Muscle of arm (tissue), 14 donors: ENCODE measurements around the gene ANTXR1. TPM values are rescaled to one million over a fixed set of nuclear protein-coding genes. Genes with fewer than 3 reads are reported as not detected.

Experiments
- DNase-seq: peaks from one replicate; pipeline ENCODE4 v3.0.0-alpha.2; 2013
- long read RNA-seq, 11 donors: transcript quantifications; one replicate each; lab custom pipeline, GENCODE V29; 2026
- polyA plus RNA-seq, 12 donors: library from polyadenylated mRNA; unstranded; fragments of 120-200 nt; gene quantifications; one replicate each; pipeline ENCODE4 v1.2.1, GENCODE V29; 2013; ENCODE audit not compliant: insufficient read length in 12 of 12

Gene ANTXR1
- 100 to 1,000 TPM; 106 to 545 (median 160) TPM for polyA plus RNA-seq
- long read RNA-seq, donor 1, full-length matches to known transcripts, result 6 of 89 reads
- long read RNA-seq, donor 1, partial matches to known transcripts, result 83 of 89 reads
- long read RNA-seq, donor 1, other reads (novel, unspliced or antisense), result 0 of 89 reads
- long read RNA-seq, donor 2, full-length matches to known transcripts, result 16 of 88 reads
- long read RNA-seq, donor 2, partial matches to known transcripts, result 72 of 88 reads
- long read RNA-seq, donor 2, other reads (novel, unspliced or antisense), result 0 of 88 reads
- long read RNA-seq, donor 3, full-length matches to known transcripts, result 10 of 10 reads
- long read RNA-seq, donor 3, partial matches to known transcripts, result 0 of 10 reads
- long read RNA-seq, donor 3, other reads (novel, unspliced or antisense), result 0 of 10 reads
- long read RNA-seq, donor 4, full-length matches to known transcripts, result 5 of 5 reads
- long read RNA-seq, donor 4, partial matches to known transcripts, result 0 of 5 reads
- long read RNA-seq, donor 4, other reads (novel, unspliced or antisense), result 0 of 5 reads
- long read RNA-seq, donor 5, full-length matches to known transcripts, result 25 of 30 reads
- long read RNA-seq, donor 5, partial matches to known transcripts, result 5 of 30 reads
- long read RNA-seq, donor 5, other reads (novel, unspliced or antisense), result 0 of 30 reads
- long read RNA-seq, donor 6, full-length matches to known transcripts, result 12 of 96 reads
- long read RNA-seq, donor 6, partial matches to known transcripts, result 84 of 96 reads
- long read RNA-seq, donor 6, other reads (novel, unspliced or antisense), result 0 of 96 reads
- long read RNA-seq, donor 7, full-length matches to known transcripts, result 7 of 7 reads
- long read RNA-seq, donor 7, partial matches to known transcripts, result 0 of 7 reads
- long read RNA-seq, donor 7, other reads (novel, unspliced or antisense), result 0 of 7 reads
- long read RNA-seq, donor 8, full-length matches to known transcripts, result 26 of 31 reads
- long read RNA-seq, donor 8, partial matches to known transcripts, result 5 of 31 reads
- long read RNA-seq, donor 8, other reads (novel, unspliced or antisense), result 0 of 31 reads
- long read RNA-seq, donor 9, full-length matches to known transcripts, result 20 of 152 reads
- long read RNA-seq, donor 9, partial matches to known transcripts, result 132 of 152 reads
- long read RNA-seq, donor 9, other reads (novel, unspliced or antisense), result 0 of 152 reads
- long read RNA-seq, donor 10, full-length matches to known transcripts, result 28 of 28 reads
- long read RNA-seq, donor 10, partial matches to known transcripts, result 0 of 28 reads
- long read RNA-seq, donor 10, other reads (novel, unspliced or antisense), result 0 of 28 reads
- long read RNA-seq, donor 11, full-length matches to known transcripts, result 24 of 317 reads
- long read RNA-seq, donor 11, partial matches to known transcripts, result 293 of 317 reads
- long read RNA-seq, donor 11, other reads (novel, unspliced or antisense), result 0 of 317 reads

DNA sequence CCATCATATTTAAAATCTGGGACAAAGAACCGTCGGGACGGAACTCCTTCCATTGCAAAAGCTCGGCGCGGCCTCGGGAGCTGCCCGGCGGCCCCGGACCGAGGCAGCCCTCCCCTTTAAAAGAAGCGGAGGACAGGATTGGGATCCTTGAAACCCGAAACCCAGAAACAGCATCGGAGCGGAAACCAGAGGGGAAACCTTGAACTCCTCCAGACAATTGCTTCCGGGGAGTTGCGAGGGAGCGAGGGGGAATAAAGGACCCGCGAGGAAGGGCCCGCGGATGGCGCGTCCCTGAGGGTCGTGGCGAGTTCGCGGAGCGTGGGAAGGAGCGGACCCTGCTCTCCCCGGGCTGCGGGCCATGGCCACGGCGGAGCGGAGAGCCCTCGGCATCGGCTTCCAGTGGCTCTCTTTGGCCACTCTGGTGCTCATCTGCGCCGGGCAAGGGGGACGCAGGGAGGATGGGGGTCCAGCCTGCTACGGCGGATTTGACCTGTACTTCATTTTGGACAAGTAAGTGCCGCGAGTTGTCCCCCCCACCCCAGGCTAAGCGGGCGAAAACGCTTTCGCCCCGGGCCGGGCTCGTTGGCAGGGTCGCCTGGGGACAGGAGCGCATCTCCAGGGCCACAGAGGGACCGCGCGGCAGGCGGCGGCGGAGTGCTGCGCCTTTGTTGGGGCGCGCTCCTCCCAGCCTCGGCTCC is at the start of gene ANTXR1:
ANTXR1 (plus strand) TSS at position 38 of the 698 bp plus-strand sequence; CDS start at position 359, 321 bp downstream.
- DNase-seq, result peak; percentile 86

DNA sequence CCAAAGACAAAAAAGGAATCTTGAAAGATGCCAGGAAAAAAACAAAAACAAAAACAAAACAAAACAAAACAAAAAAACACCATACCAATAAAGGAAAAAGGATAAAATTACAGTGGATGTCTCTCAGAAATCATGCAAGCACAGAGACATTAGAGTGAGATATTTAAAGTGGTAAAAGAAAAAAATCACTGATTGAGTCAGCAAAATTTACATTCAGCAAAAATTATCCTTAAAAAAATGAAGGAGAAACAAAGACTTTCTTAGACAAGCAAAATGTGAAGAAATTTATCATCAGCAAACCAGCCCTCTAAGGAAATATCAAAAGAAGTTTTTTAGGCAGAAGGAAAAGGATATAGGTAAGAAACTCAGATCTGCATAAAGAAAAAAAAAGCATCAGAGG is 48.7 kb upstream of the ANTXR1 start:
- no peak for DNase-seq

DNA sequence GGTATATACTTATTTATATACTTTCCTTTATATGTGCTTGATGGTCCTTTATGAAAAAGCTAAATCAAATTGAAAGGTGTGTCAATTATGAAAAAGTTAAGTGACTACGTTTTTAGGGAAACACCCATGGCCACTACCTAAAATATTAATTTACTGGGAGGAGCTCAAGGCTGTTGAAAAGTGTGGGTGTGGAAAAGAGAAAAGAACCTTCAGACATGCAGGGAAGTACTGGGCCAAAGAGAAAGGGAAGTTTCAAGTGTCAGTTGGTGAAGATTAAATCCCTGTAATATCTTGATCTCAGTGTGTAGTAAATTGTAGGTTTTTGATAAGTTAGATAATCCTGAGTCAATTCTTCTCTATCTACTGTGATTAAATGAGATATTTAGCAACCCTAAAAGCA is 44.8 kb upstream of the ANTXR1 start:
- DNase-seq, result no peak

DNA sequence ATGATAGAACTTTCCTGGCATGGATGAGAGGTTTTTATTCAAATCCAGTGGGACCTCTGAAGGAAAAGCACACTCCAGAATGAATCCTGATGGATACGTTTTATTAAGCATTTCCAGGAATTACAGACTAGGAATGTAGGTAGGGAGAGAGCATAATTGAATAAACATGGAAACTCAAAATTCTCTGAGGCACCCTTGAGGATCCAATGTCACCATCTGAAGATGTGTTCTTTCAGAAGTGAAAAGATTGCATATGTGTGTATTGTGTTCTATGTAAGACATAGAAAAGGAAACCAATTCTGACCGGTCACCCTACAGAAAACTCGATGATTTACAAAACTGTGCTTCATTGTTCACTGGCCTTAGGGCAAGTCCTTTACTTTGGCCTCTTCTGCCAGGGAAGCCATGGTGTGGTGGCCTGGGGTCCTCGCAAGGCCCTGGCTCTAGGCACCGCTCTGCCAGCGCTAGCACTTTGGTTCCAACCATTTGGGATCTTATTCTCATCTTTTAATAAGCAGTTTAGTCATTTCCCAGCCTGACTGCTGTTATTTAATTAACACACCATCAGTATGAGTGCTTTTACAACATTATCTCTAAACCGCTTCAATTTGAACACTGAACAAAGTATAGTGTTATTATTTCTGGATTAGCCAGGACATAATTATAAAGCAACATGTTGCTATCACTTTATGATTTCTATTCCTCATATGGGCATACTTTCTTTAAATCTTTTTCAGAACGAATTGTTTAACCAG is 43.1 kb upstream of the ANTXR1 start:
- DNase-seq, result peak; percentile 45

DNA sequence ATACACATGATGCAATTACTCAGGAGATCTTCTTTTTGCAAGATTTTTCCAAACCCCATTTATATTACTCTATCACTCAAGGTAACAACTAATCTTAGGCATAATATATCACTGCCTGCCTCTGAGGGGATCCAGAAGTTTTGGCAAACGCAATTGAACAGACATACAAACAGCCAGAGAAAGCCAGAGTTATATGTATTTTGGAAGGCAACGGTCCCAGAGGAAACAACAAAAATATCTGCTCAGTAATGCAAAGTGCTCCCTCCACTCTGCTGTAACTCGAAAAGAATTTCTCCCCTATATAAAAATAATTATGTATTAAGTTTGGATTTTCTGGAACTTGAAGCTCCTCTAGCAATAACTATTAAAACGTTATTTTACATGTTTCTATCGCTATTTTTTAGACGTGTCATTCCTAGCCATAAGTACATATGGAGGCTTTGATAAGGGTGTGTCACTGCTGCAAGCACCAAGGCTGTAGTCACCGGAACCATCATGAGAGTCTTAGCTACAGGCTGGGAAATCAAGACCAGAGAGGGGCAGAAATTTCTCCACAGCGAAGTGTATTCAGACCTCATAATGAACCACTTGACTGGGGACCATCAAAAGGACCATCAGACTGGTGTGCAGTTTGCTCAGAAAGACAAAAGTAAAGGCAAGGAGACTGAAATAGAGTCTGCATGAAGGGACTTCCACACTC is 42.3 kb upstream of the ANTXR1 start:
- DNase-seq, result peak; percentile 83

DNA sequence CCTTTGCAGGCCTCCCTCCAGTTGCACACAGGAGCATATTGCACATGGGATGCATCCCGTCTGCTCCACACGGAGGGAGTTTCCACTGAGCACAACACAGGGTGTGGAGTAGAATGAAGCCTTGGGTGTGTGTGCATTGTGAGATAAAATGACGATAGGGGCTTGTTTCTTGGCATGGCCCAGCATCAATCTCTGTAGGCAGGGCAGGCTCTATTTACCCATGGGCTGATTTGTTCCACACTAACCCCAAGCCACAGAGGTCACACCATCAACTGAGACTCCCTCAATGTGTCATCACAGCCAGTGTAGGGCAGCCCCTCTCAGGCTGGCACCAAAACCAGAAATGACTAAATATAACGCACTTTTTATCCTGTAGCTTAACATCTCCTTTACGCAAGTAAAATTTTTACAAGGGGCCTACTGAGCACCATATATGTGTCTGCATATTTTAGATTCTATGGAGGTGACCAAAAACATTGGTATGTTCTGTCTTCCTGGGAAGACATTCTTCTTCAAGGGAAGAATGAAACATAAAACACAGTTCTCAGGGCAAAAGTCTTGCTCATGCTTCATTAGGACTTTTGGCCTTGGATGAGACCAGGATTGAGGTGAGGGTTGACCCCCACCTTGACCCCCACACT is 41.3 kb upstream of the ANTXR1 start:
- no peak for DNase-seq

DNA sequence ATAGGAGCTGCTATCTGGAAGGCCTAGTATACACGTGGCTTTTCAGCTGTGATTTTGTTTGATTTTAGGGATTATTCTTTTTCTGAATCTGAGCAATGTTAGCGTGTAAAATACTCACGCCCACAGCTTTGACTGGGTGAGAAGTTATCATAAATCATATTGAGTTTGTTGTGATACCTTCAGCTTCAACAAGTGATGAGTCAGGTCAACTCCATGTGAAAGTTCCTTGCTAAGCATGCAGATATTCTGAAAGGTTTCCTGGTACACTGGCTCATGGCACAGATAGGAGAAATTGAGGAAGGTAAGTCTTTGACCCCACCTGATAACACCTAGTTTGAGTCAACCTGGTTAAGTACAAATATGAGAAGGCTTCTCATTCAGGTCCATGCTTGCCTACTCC is 38.7 kb upstream of the ANTXR1 start, which contains the start of gene GKN1:
GKN1 (plus strand) TSS at position 386 of the 400 bp plus-strand sequence. CDS start 42 bp downstream, outside the sequence.
- DNase-seq, result no peak

DNA sequence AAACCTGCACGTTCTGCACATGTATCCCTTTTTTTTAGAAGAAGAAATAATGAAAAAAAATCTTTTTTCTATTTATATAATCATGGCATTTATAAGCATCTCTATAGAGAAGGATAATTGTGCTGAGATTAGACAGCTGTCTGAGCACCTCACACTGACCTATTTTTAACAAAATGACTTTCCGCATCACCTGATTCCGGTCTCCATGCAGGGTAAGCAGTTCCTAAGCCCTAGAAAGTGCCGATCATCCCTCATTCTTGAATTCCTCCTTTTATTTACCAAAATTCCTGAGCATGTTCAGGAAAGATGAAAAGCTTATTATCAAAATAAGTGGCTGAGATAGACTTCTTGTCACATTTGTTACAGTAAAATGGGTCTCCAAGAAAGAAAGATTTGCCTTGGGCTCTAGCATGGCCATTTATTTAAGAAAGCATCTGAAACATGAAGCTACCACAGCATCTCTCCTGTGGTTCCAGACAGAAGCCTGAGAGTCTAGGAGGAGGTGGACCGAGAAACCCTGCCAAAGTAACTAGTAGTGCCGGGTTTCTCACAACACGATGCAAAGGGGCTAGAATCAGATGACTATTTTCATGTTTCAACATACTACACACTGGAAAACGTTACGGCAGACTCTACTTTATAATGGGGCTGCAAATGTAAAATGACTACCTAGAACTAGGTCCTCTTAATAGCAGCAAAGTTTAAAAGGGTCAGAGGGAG is 37.9 kb upstream of the ANTXR1 start:
- DNase-seq, result no peak

DNA sequence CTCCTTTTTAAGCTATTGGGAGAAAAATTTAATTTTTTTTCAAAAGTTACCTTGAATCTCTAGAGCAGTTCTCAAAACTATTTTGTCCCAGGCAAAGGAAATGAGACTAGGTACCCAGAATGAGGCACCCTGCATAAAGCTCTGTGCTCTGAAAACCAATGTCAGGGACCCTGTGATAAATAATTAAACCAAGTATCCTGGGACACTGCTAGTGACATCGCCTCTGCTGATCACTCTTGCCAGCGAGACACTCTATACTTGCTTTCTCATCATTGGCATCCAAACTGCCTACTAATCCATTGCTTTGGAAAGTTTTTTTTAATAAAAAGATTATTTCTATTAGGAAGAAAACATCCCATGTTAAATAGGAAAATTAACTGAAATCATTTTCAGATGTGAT is 37.1 kb upstream of the ANTXR1 start:
- no peak for DNase-seq

DNA sequence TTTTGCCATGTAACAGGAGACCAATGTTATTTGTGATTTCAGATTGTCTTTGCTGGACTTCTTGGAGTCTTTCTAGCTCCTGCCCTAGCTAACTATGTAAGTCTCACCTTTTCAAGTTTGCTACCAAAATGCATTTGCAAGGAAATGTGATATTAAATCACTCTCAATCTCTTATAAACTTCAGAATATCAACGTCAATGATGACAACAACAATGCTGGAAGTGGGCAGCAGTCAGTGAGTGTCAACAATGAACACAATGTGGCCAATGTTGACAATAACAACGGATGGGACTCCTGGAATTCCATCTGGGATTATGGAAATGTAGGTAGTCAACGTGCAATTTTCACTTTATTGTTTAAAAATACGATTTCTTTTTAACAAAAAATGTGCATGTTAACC is 35.5 kb upstream of the ANTXR1 start:
- DNase-seq, result no peak

DNA sequence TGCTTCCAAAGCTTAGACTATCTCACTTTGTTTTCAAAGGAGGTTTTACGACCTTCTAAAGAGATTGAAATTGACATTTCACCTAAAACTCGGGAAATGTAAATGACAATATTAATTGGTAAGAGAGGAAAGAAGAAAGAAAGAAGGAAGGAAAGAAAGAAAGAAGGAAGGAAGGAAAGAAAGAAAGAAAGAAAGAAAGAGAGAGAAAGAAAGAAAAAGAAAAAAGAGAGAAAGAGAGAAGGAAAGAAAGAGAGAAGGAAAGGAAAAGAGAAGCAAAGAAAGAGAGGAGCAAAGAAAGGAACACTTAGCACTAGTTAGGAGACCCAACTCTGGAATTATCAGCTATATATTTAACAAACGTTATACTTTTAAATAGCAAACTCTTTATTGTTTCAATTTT is 34.9 kb upstream of the ANTXR1 start:
- no peak for DNase-seq

DNA sequence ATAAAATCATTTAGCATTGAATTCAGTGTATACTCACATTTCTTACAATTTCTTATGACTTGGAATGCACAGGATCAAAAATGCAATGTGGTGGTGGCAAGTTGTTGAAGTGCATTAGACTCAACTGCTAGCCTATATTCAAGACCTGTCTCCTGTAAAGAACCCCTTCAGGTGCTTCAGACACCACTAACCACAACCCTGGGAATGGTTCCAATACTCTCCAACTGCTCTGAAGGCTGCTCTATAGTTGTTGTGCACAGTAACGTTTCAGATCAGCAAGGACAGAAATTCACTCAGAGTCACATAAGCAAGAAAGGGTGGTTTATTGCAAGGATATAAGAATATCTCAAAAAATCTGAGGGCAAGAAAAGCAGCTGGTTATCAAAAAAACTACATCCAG is 32.0 kb upstream of the ANTXR1 start:
- no peak for DNase-seq

DNA sequence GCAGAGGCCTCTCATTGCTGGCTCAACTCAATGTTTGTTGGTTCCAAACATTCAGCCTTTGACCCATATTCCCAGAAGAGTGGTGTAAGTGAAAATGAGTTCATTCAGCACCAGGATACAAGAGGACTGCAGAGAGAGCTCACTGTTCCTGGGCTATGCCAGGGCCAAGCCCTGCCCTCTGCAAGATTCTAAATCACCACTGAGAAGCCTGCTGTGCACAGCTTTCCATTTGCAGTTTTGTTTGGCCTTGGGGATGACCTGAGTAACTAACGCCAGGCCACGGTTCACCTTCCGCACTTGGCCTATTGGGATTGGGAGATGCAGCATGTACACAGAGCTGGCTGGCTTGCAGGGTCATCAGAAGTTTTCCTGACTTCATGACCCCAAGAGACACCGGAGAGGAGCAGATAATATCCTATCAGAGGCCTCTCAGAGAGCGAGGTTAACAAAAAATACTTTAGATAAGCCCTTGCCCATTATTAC is 25.9 kb upstream of the ANTXR1 start:
- DNase-seq, result no peak

DNA sequence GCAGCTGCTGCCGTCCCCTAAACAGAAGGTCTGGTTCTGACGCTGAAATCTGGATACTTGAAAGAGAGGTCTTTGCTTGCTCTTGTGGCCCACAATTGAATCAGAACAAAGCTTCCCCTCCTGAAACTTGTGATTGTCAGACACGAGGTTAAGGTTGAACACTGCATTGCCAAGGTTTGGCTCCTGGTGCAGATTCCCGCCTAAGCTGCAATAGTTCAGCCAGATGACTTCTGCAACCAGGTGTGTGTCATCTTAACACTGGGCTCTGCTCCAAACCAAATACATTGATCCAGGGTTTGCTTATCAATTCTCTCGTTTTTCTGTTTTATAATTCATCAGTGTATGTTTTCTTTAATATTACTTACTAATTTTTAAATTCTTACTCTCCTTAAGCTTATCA is 23.9 kb upstream of the ANTXR1 start:
- no peak for DNase-seq

DNA sequence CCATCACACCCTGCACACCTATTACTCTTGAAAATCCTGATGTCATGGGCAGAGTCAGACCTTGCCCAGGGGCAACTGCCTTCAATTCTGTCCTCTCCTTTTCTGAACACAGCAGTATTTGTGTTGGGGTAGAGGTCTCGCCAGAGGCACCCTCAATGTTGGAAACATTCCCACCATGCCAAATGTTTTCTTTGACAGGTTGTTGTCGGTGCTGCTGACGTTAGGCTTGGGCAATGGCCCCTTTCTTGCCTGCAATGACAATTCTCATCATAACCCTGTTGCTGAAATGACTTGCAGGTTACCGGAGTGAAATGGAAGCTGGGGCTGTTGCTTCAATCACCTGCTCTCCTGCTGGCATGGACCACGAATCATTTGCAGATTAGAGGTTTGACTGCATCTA is 20.6 kb upstream of the ANTXR1 start:
- DNase-seq, result no peak

DNA sequence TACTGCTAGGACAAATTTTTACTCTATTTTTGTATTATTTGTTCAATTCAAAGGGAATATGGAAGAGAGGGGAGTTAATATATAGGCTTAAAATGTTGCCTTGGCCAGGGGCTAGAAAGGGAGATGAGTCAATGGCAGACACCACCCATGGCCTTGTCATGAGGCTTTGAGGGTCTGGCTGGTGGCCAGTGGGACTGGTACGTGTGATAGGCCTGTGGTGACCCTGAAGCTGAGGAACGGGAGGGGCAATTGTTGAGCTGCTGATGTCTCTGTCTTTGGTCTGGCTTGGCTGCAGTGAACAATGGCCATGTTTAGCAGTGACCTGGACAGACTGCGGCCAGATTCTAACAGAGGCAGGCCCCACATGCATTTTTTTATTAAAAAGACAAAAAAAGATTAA is 20.0 kb upstream of the ANTXR1 start:
- DNase-seq, result no peak

DNA sequence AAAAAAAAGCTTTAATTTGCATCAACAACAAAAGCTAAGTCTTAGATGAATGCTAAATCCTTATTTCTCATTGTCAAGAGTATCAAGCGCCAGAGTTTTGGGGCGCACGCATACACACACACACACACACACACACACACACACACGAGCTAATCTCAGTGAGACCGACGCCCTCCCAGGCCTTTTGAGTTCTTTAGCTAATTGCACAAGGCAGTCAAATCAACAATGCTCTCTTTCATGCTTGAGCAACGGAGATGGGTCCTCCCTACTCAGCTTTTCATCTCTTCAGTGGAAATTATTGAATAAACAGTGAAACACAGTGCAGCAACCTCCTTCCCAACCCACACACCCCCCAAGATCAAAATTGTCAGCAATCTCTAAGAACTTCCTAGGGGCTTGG is 19.3 kb upstream of the ANTXR1 start:
- no peak for DNase-seq

DNA sequence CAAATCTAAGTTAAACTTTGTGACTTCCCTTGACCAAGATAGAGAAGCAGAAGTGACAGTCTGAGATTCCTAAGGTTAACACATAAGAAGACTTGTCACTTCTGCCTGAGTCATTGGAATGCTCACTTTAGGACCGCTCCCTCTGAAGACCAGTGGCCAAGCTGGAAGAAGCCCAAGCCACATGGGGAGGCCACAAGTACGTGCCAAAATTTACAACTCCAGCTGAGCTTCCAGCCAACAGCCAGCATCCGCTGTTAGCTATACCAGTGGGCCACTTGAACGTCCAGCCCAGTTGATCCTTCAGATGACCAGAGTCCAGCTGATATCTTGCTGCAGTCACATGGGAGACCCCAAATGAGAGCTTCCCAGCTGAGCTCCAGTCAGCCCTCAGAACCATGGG is 18.1 kb upstream of the ANTXR1 start:
- DNase-seq, result no peak
